H9 (cell line): Measurements from ENCODE around the gene CRAMP1. TPM values are rescaled to one million over a fixed set of nuclear protein-coding genes. Genes with fewer than 3 reads are reported as not detected.

Experiments
- DNase-seq: peaks from one replicate; pipeline ENCODE4 v3.0.0-alpha.2; 2017
- H2AFZ ChIP-seq: one replicate; pipeline ENCODE4 v1.6.1; 2013; ENCODE audit warnings: mild to moderate bottlenecking, low read length, control low read depth, moderate library complexity
- H2AK5ac ChIP-seq: 2 replicates; pipeline ENCODE4 v1.6.1; 2013; ENCODE audit warnings: low read length, control low read depth, mixed read lengths; ENCODE audit not compliant: insufficient read length
- H2BK120ac ChIP-seq: one replicate; pipeline ENCODE4 v1.6.1; 2013; ENCODE audit warnings: low read depth, mild to moderate bottlenecking, low read length, control low read depth, inconsistent platforms; ENCODE audit not compliant: poor library complexity, severe bottlenecking
- H2BK12ac ChIP-seq: 2 replicates; pipeline ENCODE4 v1.6.1; 2013; ENCODE audit warnings: low read length, control low read depth, mixed read lengths, low read depth; ENCODE audit not compliant: insufficient read length
- H2BK15ac ChIP-seq: 2 replicates; pipeline ENCODE4 v1.6.1; 2013; ENCODE audit warnings: low read depth, low read length, control low read depth
- H2BK20ac ChIP-seq: one replicate; pipeline ENCODE4 v1.6.1; 2013; ENCODE audit warnings: low read depth, mild to moderate bottlenecking, low read length, control low read depth, inconsistent platforms; ENCODE audit not compliant: poor library complexity, severe bottlenecking
- H2BK5ac ChIP-seq: 2 replicates; pipeline ENCODE4 v1.6.1; 2013; ENCODE audit warnings: low read length, control low read depth, mixed read lengths; ENCODE audit not compliant: insufficient read length
- H3K14ac ChIP-seq: 2 replicates; pipeline ENCODE4 v1.6.1; 2013; ENCODE audit warnings: low read length, control low read depth; ENCODE audit not compliant: insufficient read depth
- H3K18ac ChIP-seq: 2 replicates; pipeline ENCODE4 v1.6.1; 2013; ENCODE audit warnings: low read depth, mild to moderate bottlenecking, mixed read lengths, low read length, control low read depth; ENCODE audit not compliant: insufficient read length
- H3K23ac ChIP-seq: 2 replicates; pipeline ENCODE4 v1.6.1; 2013; ENCODE audit warnings: low read length, control low read depth, mixed read lengths, low read depth; ENCODE audit not compliant: insufficient read length
- H3K23me2 ChIP-seq: 2 replicates; pipeline ENCODE4 v1.6.1; 2013; ENCODE audit warnings: low read depth, mild to moderate bottlenecking, mixed read lengths, low read length, control low read depth; ENCODE audit not compliant: insufficient read length, poor library complexity, severe bottlenecking
- H3K27ac ChIP-seq: 2 replicates; pipeline ENCODE4 v1.5.1; 2013; ENCODE audit warnings: low read length, control low read depth, mixed read lengths, low read depth; ENCODE audit not compliant: insufficient read length
- H3K27me3 ChIP-seq: 2 replicates; pipeline ENCODE4 v1.6.1; 2013; ENCODE audit warnings: low read length, control low read depth, inconsistent platforms; ENCODE audit not compliant: insufficient read depth
- H3K4ac ChIP-seq: 2 replicates; pipeline ENCODE4 v1.6.1; 2013; ENCODE audit warnings: low read depth, mild to moderate bottlenecking, control low read depth, inconsistent platforms, low read length, moderate library complexity
- H3K4me1 ChIP-seq: 2 replicates; pipeline ENCODE4 v1.6.1; 2013; ENCODE audit warnings: low read length, control low read depth, inconsistent platforms; ENCODE audit not compliant: insufficient read depth
- H3K4me2 ChIP-seq: 2 replicates; pipeline ENCODE4 v1.6.1; 2013; ENCODE audit warnings: low read length, control low read depth, mixed read lengths; ENCODE audit not compliant: insufficient read length, insufficient read depth
- H3K56ac ChIP-seq: 2 replicates; pipeline ENCODE4 v1.6.1; 2013; ENCODE audit warnings: low read depth, mild to moderate bottlenecking, mixed read lengths, low read length, control low read depth; ENCODE audit not compliant: insufficient read length
- H3K79me1 ChIP-seq: 2 replicates; pipeline ENCODE4 v1.6.1; 2013; ENCODE audit warnings: low read depth, mild to moderate bottlenecking, moderate library complexity, low read length, control low read depth, inconsistent platforms; ENCODE audit not compliant: insufficient read depth, poor library complexity, severe bottlenecking
- H3K79me2 ChIP-seq: 2 replicates; pipeline ENCODE4 v1.6.1; 2013; ENCODE audit warnings: low read length, control low read depth, inconsistent platforms; ENCODE audit not compliant: insufficient read depth
- H3K9ac ChIP-seq: 2 replicates; pipeline ENCODE4 v1.6.1; 2013; ENCODE audit warnings: low read length, control low read depth, mixed read lengths; ENCODE audit not compliant: insufficient read length; ENCODE audit errors: extremely low read depth
- H3K9me3 ChIP-seq: one replicate; pipeline ENCODE4 v1.6.1; 2013; ENCODE audit warnings: low read depth, low read length, inconsistent platforms; ENCODE audit not compliant: control insufficient read depth
- H3T11ph ChIP-seq: one replicate; pipeline ENCODE4 v1.6.1; 2013; ENCODE audit warnings: mild to moderate bottlenecking, low read length, control low read depth, inconsistent platforms
- H4K20me1 ChIP-seq: one replicate; pipeline ENCODE4 v1.6.1; 2013; ENCODE audit not compliant: control insufficient read depth, insufficient read length, insufficient read depth
- H4K5ac ChIP-seq: 2 replicates; pipeline ENCODE4 v1.6.1; 2013; ENCODE audit warnings: low read depth, mild to moderate bottlenecking, mixed read lengths, low read length, control low read depth; ENCODE audit not compliant: insufficient read length
- H4K8ac ChIP-seq: replicated peaks from 2 replicates; pipeline ENCODE4 v1.6.1; 2013; ENCODE audit warnings: low read length, control low read depth, mixed read lengths, low read depth; ENCODE audit not compliant: insufficient read length
- H4K91ac ChIP-seq: 2 replicates; pipeline ENCODE4 v1.6.1; 2013; ENCODE audit warnings: low read depth, mild to moderate bottlenecking, moderate library complexity, mixed read lengths, low read length, control low read depth; ENCODE audit not compliant: insufficient read length
- H3K27ac Mint-ChIP-seq, 3 experiments: 2 replicates in 2 of 3; 3 replicates in 1 of 3; pipeline ENCODE4 v1.8.0; 2020 to 2021; ENCODE audit warnings: mixed read lengths in 3 of 3, mild to moderate bottlenecking in 1 of 3, moderate library complexity in 1 of 3
- H3K27me3 Mint-ChIP-seq: 2 replicates; pipeline ENCODE4 v1.8.0; 2021; ENCODE audit warnings: low read depth, mild to moderate bottlenecking, moderate library complexity, mixed read lengths
- H3K36me3 Mint-ChIP-seq, 3 experiments: 2 replicates in 2 of 3; 3 replicates in 1 of 3; pipeline ENCODE4 v1.8.0; 2020 to 2021; ENCODE audit warnings: low read depth in 3 of 3, mixed read lengths in 3 of 3; ENCODE audit not compliant: insufficient read depth in 1 of 3
- H3K4me1 Mint-ChIP-seq, 2 experiments: 2 replicates each; pipeline ENCODE4 v1.8.0; 2020; ENCODE audit warnings: mixed read lengths in 2 of 2
- H3K4me3 Mint-ChIP-seq, 2 experiments: 2 replicates in 1 of 2; 3 replicates in 1 of 2; pipeline ENCODE4 v1.8.0; 2020 to 2021; ENCODE audit warnings: mild to moderate bottlenecking in 2 of 2, mixed read lengths in 2 of 2, moderate library complexity in 1 of 2
- H3K9me3 Mint-ChIP-seq, 2 experiments: 2 replicates in 1 of 2; 3 replicates in 1 of 2; pipeline ENCODE4 v1.8.0; 2020; ENCODE audit warnings: mild to moderate bottlenecking in 2 of 2, mixed read lengths in 2 of 2, moderate library complexity in 1 of 2
- CTCF ChIP-seq: fragments of 200-600 bp; sonication (generic); conservative IDR thresholded peaks from 3 replicates; pipeline ENCODE4 v1.8.0; 2021; ENCODE audit warnings: antibody characterized with exemption, mild to moderate bottlenecking
- WGBS: extraction: QIAGEN DNeasy Blood & Tissue Kit; methylation state at CpG from one replicate; pipeline ENCODE4 v1.1.7; 2013; ENCODE audit warnings: missing lambda C conversion rate, low lambda C conversion rate, mixed read lengths; ENCODE audit not compliant: insufficient read length; ENCODE audit errors: extremely low coverage; 5-methylcytosine and 5-hydroxymethylcytosine counted together
- total RNA-seq: library from RNA; stranded (reverse); gene quantifications from 2 replicates; pipeline ENCODE4 v1.2.1, GENCODE V29; 2021

CRAMP1 gene
- total RNA-seq, 1 experiment from 2014 or later: 46.2 TPM

DNA sequence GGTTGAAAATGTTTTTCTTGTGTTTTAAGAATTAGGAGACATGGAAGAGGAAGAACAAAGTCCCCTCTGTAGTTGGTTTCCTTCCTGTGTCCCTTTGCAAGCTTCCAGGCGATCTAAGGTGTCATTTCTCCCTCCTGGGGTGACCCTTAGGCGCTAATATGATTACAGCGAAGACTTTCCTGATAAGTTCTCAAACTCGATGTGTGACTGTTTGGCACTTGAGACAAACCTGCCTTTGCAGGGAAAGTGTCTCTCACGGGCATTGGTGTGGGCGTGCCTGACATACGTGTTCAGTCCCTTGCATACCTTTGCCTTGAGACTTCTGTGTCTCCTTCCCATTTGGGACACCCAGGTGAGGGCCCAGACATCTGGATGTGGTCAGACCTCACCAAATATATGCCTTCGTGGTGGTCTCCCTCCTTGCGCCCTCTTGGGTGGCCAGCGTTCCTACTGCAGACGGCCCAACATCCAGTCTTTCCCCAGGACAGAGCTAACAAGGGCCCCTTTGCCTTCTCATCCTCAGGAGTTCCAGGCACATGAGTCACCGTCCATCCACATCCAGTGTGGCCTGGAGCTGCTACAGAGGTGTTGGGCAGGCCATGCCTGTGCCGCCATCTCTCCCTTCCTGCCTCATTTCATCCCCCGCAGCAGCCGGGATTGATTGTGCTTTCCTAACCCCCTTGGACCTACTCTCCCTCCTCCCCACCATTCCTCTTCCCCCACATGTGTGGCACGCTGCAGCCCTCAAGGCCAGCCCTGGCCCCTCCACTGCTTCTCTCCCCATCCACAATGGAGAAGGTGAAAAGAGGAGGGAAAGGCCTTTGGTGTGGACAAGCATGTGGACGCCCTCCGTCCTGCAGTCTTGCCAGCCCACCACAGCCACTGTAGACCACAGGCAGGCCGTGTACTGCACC, 62.8 kb downstream of the CRAMP1 start:
- H3K27me3 ChIP-seq: no peaks in the 10 kb centered on the region
- no peaks in the 10 kb centered on the region for H3K4me1 ChIP-seq
- H2BK20ac ChIP-seq: no peak overlapping the region
- no peak overlapping the region for H2AFZ ChIP-seq
- H4K8ac ChIP-seq: no peak overlapping the region
- Mint-ChIP-seq H3K27me3 (no peaks in the 10 kb centered on the region; the same call in 1 of the 2 replicates), H3K4me1 (peaks cover 11 to 16% of the 10 kb centered on the region in 2 experiments), H3K4me3 (no peak overlapping the region; a peak in 1 of 5 replicates), H3K27ac (peak overlapping the region in 1 of 3 experiments; percentile 61; a peak in 1 of 7 replicates), H3K9me3 (no peaks in the 10 kb centered on the region), H3K36me3 (peaks cover 29 to 72% (median 58%) of the 10 kb centered on the region in 3 experiments; a peak in 6 of 7 replicates)
- no peak for DNase-seq
- no peak overlapping the region for H2BK5ac ChIP-seq
- TF ChIP-seq CTCF: no peak
- H3K23me2 ChIP-seq: peaks cover 6% of the 10 kb centered on the region
- H3K14ac ChIP-seq: no peak overlapping the region
- no peak overlapping the region for H3K4ac ChIP-seq
- no peak overlapping the region for H3K23ac ChIP-seq
- no peak overlapping the region for H3K18ac ChIP-seq
- H3K79me1 ChIP-seq: no peaks in the 10 kb centered on the region
- WGBS: no CpG with 5 or more reads among the region's 19 CpGs
- no peaks in the 10 kb centered on the region for H3K9me3 ChIP-seq
- H3K27ac ChIP-seq: no peak overlapping the region
- no peak overlapping the region for H4K91ac ChIP-seq
- H3K4me2 ChIP-seq: no peak overlapping the region
- peaks cover 16% of the 10 kb centered on the region for H3K79me2 ChIP-seq
- H3T11ph ChIP-seq: no peak overlapping the region
- H2BK120ac ChIP-seq: no peak overlapping the region
- H3K56ac ChIP-seq: no peak overlapping the region
- H3K9ac ChIP-seq: no peak overlapping the region
- no peak overlapping the region for H4K5ac ChIP-seq
- no peak overlapping the region for H2BK12ac ChIP-seq
- no peak overlapping the region for H2AK5ac ChIP-seq
- no peak overlapping the region for H2BK15ac ChIP-seq
- no peaks in the 10 kb centered on the region for H4K20me1 ChIP-seq
